HFF-Myc (cell line): Measurements from ENCODE around the gene SDR39U1.

ENCODE experiments used
- DNase-seq: peaks from one replicate; pipeline ENCODE4 v3.0.0-alpha.2; 2011; ENCODE audit warnings: low read depth; ENCODE audit errors: extremely low read depth
- H3K4me3 ChIP-seq: replicated peaks from 2 replicates; pipeline ENCODE4 v1.5.1; 2011; ENCODE audit warnings: low read depth, mild to moderate bottlenecking, control low read depth, low read length
- TF ChIP-seq, protein P1 (sequence below): IDR thresholded peaks from 2 replicates; pipeline ENCODE4 v1.5.1; 2012; ENCODE audit warnings: mild to moderate bottlenecking, low read depth, low read length, control low read depth; ENCODE audit errors: missing control alignments

The SDR39U1 gene

DNA sequence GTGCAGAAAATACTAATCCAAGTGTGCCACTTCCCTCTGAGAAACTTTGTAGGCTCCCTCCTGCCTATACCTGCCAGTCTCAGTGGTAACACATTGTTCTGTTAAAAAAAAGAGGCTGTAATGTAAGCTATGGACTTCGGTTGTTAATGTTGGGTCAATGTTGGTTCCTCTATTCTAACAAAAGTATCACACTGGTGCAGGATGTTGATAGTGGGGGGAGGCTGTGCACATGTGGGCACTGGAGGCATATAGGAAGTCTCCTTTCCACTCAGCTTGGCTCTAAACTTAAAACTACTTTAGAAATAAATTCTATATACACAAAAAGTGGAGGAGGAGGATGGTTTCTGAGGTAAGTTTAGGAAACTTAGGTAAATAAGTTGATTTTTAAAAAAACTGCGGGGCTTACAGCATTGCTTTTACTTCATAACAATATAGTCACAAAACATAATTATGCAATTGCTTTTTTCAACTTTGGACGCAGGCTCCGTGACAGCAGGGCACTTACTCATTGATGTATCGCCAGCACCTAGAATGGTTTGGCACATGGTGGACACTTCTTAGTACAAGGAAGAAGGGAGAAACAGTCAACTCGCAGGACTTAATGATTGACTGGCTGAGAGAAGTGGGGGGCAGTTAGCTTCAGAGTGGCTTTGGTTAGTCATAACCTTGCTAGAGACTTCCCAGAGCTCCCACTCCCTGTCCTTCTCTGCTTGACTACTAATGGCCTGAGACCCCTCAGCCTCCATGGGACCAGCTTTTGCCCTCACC is 51.7 kb downstream of the SDR39U1 start:
- DNase-seq = no peak
- H3K4me3 ChIP-seq = no peak overlapping the region
- TF ChIP-seq, protein P1, sequence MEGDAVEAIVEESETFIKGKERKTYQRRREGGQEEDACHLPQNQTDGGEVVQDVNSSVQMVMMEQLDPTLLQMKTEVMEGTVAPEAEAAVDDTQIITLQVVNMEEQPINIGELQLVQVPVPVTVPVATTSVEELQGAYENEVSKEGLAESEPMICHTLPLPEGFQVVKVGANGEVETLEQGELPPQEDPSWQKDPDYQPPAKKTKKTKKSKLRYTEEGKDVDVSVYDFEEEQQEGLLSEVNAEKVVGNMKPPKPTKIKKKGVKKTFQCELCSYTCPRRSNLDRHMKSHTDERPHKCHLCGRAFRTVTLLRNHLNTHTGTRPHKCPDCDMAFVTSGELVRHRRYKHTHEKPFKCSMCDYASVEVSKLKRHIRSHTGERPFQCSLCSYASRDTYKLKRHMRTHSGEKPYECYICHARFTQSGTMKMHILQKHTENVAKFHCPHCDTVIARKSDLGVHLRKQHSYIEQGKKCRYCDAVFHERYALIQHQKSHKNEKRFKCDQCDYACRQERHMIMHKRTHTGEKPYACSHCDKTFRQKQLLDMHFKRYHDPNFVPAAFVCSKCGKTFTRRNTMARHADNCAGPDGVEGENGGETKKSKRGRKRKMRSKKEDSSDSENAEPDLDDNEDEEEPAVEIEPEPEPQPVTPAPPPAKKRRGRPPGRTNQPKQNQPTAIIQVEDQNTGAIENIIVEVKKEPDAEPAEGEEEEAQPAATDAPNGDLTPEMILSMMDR = no peak
